PC-3 (cell line): ENCODE measurements around the gene PAK4. TPM values are rescaled to one million over a fixed set of nuclear protein-coding genes. Genes with fewer than 3 reads are reported as not detected.

Experiments used
- ATAC-seq: fragments of 200-7000 bp; cut with Tn5 transposase; 2 replicates; pipeline ENCODE4 v1.9.1; 2020; ENCODE audit warnings: mild to moderate bottlenecking, moderate library complexity
- BruUV-seq: library from RNA; stranded (reverse); fragments of 400-500 nt; replicated peaks from 2 replicates; lab custom pipeline; 2021; lab: Mats Ljungman, UMichigan
- CTCF ChIA-PET: fragments of 300-600 bp; sonication (Branson Sonifier 250); formaldehyde crosslinking; loops from one replicate; lab custom pipeline; 2022; ENCODE audit warnings: antibody characterized with exemption; lab: Charles Lee
- POLR2A ChIA-PET: fragments of 300-600 bp; sonication (Branson Sonifier 250); formaldehyde crosslinking; loops from one replicate; lab custom pipeline; 2022; ENCODE audit warnings: antibody characterized with exemption; ENCODE audit not compliant: unreplicated experiment; lab: Charles Lee
- DNase-seq: peaks from one replicate; pipeline ENCODE4 v3.0.0-alpha.2; 2015
- H2AFZ ChIP-seq: fragments of 300-600 bp; sonication (generic); 2 replicates; pipeline ENCODE4 v1.6.0; 2016; ENCODE audit warnings: antibody characterized with exemption, low read length
- H3F3A ChIP-seq: fragments of 300-600 bp; sonication (generic); one replicate; pipeline ENCODE4 v1.6.0; 2017; ENCODE audit warnings: antibody characterized with exemption, low read length, control low read depth, mild to moderate bottlenecking; ENCODE audit not compliant: unreplicated experiment
- H3K27ac ChIP-seq: fragments of 300-600 bp; sonication (generic); 2 replicates; pipeline ENCODE4 v1.5.1; 2016; ENCODE audit warnings: mild to moderate bottlenecking, low read length
- H3K27me3 ChIP-seq: fragments of 300-600 bp; sonication (generic); 2 replicates; pipeline ENCODE4 v1.6.1; 2016; ENCODE audit warnings: low read length, mixed read lengths
- H3K36me3 ChIP-seq: fragments of 300-600 bp; sonication (generic); 2 replicates; pipeline ENCODE4 v1.6.1; 2016; ENCODE audit warnings: low read depth, mixed run types, low read length, mixed read lengths
- H3K4me1 ChIP-seq: fragments of 300-600 bp; sonication (generic); 2 replicates; pipeline ENCODE4 v1.5.1; 2016; ENCODE audit warnings: low read length; ENCODE audit not compliant: insufficient read depth
- H3K4me2 ChIP-seq: fragments of 300-600 bp; sonication (generic); 2 replicates; pipeline ENCODE4 v1.6.0; 2016; ENCODE audit warnings: low read length
- H3K4me3 ChIP-seq: fragments of 300-600 bp; sonication (generic); 2 replicates; pipeline ENCODE4 v1.5.1; 2016; ENCODE audit warnings: mild to moderate bottlenecking, low read length, mixed read lengths
- H3K79me2 ChIP-seq: fragments of 300-600 bp; sonication (generic); 2 replicates; pipeline ENCODE4 v1.6.1; 2017; ENCODE audit warnings: low read length, mixed read lengths
- H3K9ac ChIP-seq: fragments of 300-600 bp; sonication (generic); 2 replicates; pipeline ENCODE4 v1.6.0; 2016; ENCODE audit warnings: mild to moderate bottlenecking, low read length
- H3K9me2 ChIP-seq: fragments of 300-600 bp; sonication (generic); replicated peaks from 2 replicates; pipeline ENCODE4 v1.6.1; 2016; ENCODE audit warnings: mixed run types, low read length, mixed read lengths
- H3K9me3 ChIP-seq: fragments of 300-600 bp; sonication (generic); 2 replicates; pipeline ENCODE4 v1.6.1; 2016; ENCODE audit warnings: low read length, mixed read lengths
- H4K20me1 ChIP-seq: fragments of 300-600 bp; sonication (generic); 2 replicates; pipeline ENCODE4 v1.6.1; 2016; ENCODE audit warnings: low read length, mixed read lengths
- EZH2 ChIP-seq: fragments of 300-600 bp; sonication (generic); IDR thresholded peaks from one replicate; pipeline ENCODE4 v1.6.1; 2017; ENCODE audit warnings: antibody characterized with exemption, mild to moderate bottlenecking, low read length; ENCODE audit not compliant: unreplicated experiment
- EZH2phosphoT487 ChIP-seq: fragments of 300-600 bp; sonication (generic); IDR thresholded peaks from 2 replicates; pipeline ENCODE4 v1.6.1; 2018; ENCODE audit warnings: mild to moderate bottlenecking, antibody characterized with exemption, low read length, borderline replicate concordance
- intact Hi-C: fragments of 100-400 bp; cut with micrococcal nuclease; formaldehyde crosslinking; loops from 2 replicates; pipeline ENCODE4 v1.9.0; 2023
- total RNA-seq: library from RNA; depleted of rRNA; stranded (reverse); fragments of >200 nt; gene quantifications from 2 replicates; pipeline ENCODE4 v1.2.3, GENCODE V29; 2014
- TF ChIP-seq, protein P1 (sequence below): fragments of 300-600 bp; sonication (generic); conservative IDR thresholded peaks from 2 replicates; pipeline ENCODE4 v1.5.1; 2017; ENCODE audit warnings: antibody characterized with exemption, low read depth, mild to moderate bottlenecking, low read length

The PAK4 gene
- total RNA-seq, 1 experiment from 2014 or later = 13.5 TPM

DNA sequence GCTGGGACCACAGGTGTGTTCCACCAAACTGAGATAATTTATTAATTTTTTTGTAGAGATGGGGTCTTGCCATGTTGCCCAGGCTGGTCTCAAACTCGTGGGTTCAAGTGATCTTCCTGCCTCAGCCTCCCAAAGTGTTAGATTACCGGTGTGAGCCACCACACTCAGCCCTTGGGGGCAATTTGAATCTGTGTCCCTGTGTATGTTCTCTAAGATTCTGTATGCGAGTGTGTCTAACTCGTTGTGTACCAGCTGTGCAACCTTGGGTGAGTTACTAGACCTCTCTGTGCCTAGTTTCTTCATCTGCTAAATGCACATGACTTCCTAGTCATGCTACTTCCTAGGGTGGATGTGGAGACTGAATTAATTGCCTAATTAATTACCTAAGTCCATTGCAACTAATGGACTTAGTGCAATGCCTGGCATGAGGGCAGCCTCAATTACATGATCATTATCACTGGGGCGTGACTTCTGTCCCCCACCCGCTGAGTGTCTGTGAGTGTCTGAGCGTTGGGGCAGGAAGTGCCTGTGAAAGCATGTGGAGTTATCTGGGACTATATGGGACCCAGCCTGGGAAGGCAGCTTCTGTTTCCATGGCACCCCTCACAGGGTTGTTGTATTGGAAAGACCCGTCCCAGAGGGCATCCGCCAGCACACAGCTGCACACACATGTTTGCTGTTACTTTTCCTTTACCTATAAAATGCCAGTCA lies 69.4 kb downstream of the PAK4 start:
- H2AFZ ChIP-seq = 0 out of 2 replicates have a peak overlapping the region, but pooled peaks have one; percentile 30
- no peak overlapping the region for H3K4me3 ChIP-seq
- no peaks in the 10 kb centered on the region for H3K9me3 ChIP-seq
- no peaks in the 10 kb centered on the region for H3K27me3 ChIP-seq
- peak; percentile 14 for DNase-seq
- no peaks in the 10 kb centered on the region for H3K36me3 ChIP-seq
- no peak; the same call in 1 of the 2 replicates for ATAC-seq
- H3K9ac ChIP-seq = no peak overlapping the region
- H3K4me1 ChIP-seq = peaks cover 23% of the 10 kb centered on the region
- ChIA-PET CTCF (no interaction called here), POLR2A (no interaction called here)
- intact Hi-C loops = no loop called here
- 0 out of 2 replicates have a peak overlapping the region, but pooled peaks have one; percentile 11 for H3K27ac ChIP-seq
- H3F3A ChIP-seq = no peaks in the 10 kb centered on the region
- TF ChIP-seq EZH2phosphoT487 = no peak
- TF ChIP-seq EZH2 = no peak
- TF ChIP-seq, protein P1, sequence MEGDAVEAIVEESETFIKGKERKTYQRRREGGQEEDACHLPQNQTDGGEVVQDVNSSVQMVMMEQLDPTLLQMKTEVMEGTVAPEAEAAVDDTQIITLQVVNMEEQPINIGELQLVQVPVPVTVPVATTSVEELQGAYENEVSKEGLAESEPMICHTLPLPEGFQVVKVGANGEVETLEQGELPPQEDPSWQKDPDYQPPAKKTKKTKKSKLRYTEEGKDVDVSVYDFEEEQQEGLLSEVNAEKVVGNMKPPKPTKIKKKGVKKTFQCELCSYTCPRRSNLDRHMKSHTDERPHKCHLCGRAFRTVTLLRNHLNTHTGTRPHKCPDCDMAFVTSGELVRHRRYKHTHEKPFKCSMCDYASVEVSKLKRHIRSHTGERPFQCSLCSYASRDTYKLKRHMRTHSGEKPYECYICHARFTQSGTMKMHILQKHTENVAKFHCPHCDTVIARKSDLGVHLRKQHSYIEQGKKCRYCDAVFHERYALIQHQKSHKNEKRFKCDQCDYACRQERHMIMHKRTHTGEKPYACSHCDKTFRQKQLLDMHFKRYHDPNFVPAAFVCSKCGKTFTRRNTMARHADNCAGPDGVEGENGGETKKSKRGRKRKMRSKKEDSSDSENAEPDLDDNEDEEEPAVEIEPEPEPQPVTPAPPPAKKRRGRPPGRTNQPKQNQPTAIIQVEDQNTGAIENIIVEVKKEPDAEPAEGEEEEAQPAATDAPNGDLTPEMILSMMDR = no peak
- no peaks in the 10 kb centered on the region for H3K9me2 ChIP-seq
- no peak overlapping the region for H3K4me2 ChIP-seq
- BruUV-seq = no TSS peak
- H4K20me1 ChIP-seq = no peaks in the 10 kb centered on the region
- no peaks in the 10 kb centered on the region for H3K79me2 ChIP-seq

DNA sequence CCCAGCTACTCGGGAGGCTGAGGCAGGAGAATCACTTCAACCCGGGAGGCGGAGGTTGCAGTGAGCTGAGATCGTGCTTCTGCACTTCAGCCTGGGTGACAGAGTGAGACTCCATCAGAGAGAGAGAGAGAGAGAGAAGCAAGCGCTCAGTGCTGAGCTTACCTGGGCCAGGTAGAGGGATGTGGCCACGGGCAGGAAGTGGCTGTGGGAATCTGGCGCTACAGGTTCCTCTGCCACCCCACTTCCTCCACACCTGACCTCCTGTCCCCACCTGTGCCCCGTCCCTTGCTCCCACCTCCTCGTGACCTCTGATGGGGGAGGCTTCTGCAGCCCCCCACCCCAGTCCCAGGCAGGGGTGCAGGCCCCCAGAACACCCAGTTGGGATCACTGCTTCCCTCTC lies 70.2 kb downstream of the PAK4 start:
- Histone ChIP-seq H3K4me2 (0 out of 2 replicates have a peak overlapping the region, but pooled peaks have one; percentile 19), H3F3A (no peaks in the 10 kb centered on the region), H3K9me2 (no peaks in the 10 kb centered on the region), H4K20me1 (no peaks in the 10 kb centered on the region), H3K4me3 (no peak overlapping the region), H2AFZ (0 out of 2 replicates have a peak overlapping the region, but pooled peaks have one; percentile 30), H3K36me3 (no peaks in the 10 kb centered on the region), H3K27me3 (no peaks in the 10 kb centered on the region), H3K9me3 (no peaks in the 10 kb centered on the region), H3K27ac (0 out of 2 replicates have a peak overlapping the region, but pooled peaks have one; percentile 11), H3K4me1 (peaks cover 23% of the 10 kb centered on the region), H3K9ac (no peak overlapping the region), H3K79me2 (no peaks in the 10 kb centered on the region)
- ATAC-seq = peak; percentile 23; the same call in 1 of the 2 replicates
- BruUV-seq = no TSS peak
- ChIA-PET POLR2A (no interaction called here), CTCF (no interaction called here)
- intact Hi-C loops = no loop called here
- TF ChIP-seq, protein P1 = no peak
- TF ChIP-seq EZH2phosphoT487 (no peak), EZH2 (no peak)
- peak; percentile 23 for DNase-seq

DNA sequence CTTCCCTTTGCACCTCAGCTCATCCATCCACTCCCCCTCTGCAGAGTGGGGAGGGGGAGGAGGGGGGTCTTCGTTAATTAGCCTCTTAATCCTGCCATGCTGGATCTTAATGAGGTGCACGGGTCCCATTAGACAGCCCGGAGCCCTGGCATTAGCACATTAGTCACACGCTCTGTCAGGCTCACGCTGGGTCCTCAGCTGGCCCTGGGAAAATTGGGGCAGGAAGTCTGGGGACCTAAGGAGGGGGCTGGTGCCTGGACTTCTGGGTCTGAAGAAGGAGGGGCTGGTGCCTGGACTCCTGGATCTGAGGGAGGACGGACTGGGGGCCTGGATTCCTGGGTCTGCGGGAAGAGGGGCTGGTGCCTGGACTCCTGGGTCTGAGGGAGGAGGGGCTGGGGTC lies 70.7 kb downstream of the PAK4 start:
- intact Hi-C loops = no loop called here
- H3K79me2 ChIP-seq = no peaks in the 10 kb centered on the region
- H3K27ac ChIP-seq = no peak overlapping the region

More for the DNA sequence above, 70.7 kb downstream of the PAK4 start:
- no peak overlapping the region for H3K9ac ChIP-seq
- H3K27me3 ChIP-seq = no peaks in the 10 kb centered on the region
- no peak overlapping the region for H2AFZ ChIP-seq
- no peaks in the 10 kb centered on the region for H3K9me3 ChIP-seq
- TF ChIP-seq EZH2 = no peak
- TF ChIP-seq EZH2phosphoT487 = no peak
- TF ChIP-seq, protein P1 = no peak
- H3F3A ChIP-seq = no peaks in the 10 kb centered on the region
- no peaks in the 10 kb centered on the region for H3K9me2 ChIP-seq
- ChIA-PET CTCF (no interaction called here), POLR2A (no interaction called here)
- DNase-seq (no peak), ATAC-seq (no peak)
- no TSS peak for BruUV-seq
- no peaks in the 10 kb centered on the region for H4K20me1 ChIP-seq
- no peaks in the 10 kb centered on the region for H3K36me3 ChIP-seq
- H3K4me1 ChIP-seq = peaks cover 23% of the 10 kb centered on the region
- no peak overlapping the region for H3K4me2 ChIP-seq
- no peak overlapping the region for H3K4me3 ChIP-seq
